H1 (cell line): ENCODE data around the gene ADARB2. TPM values are rescaled to one million over a fixed set of nuclear protein-coding genes. Genes with fewer than 3 reads are reported as not detected.

Experiments used
- CTCF ChIA-PET: fragments of 300-600 bp; sonication (Branson Sonifier 250); formaldehyde crosslinking; loops from one replicate; lab custom pipeline; 2021; ENCODE audit not compliant: partially characterized antibody; lab: Charles Lee
- POLR2A ChIA-PET: fragments of 300-600 bp; sonication (Branson Sonifier 250); formaldehyde crosslinking; loops from one replicate; lab custom pipeline; 2021; ENCODE audit warnings: inconsistent platforms; ENCODE audit not compliant: partially characterized antibody; lab: Charles Lee
- DNase-seq, 2 experiments: peaks; one replicate each; pipeline versions ENCODE4 v3.0.0 to v3.0.0-alpha.2; 2010 to 2022; ENCODE audit warnings: low spot score in 2 of 2, low read depth in 1 of 2, mixed read lengths in 1 of 2
- FAIRE-seq: peaks from 2 replicates; lab custom pipeline; 2011; peaks lifted over from hg19 to GRCh38; lab: Jason Lieb, UNC
- H2AFZ ChIP-seq: 2 replicates; pipeline ENCODE4 v1.8.1; 2012; ENCODE audit warnings: low read length, inconsistent platforms
- H2AK5ac ChIP-seq: 2 replicates; pipeline ENCODE4 v1.6.1; 2013; ENCODE audit warnings: low read depth, low read length
- H2BK120ac ChIP-seq: replicated peaks from 2 replicates; pipeline ENCODE3; 2013; ENCODE audit warnings: low read depth, low read length, inconsistent platforms
- H2BK12ac ChIP-seq: 2 replicates; pipeline ENCODE4 v1.6.1; 2013; ENCODE audit warnings: low read depth, low read length
- H2BK15ac ChIP-seq: 2 replicates; pipeline ENCODE4 v1.6.1; 2013; ENCODE audit warnings: low read length
- H2BK20ac ChIP-seq: 2 replicates; pipeline ENCODE4 v1.6.1; 2013; ENCODE audit warnings: low read length
- H2BK5ac ChIP-seq: 2 replicates; pipeline ENCODE4 v1.6.1; 2013; ENCODE audit warnings: low read depth, low read length
- H3K14ac ChIP-seq: 2 replicates; pipeline ENCODE4 v1.6.1; 2013; ENCODE audit warnings: inconsistent platforms; ENCODE audit not compliant: insufficient read length
- H3K18ac ChIP-seq: 2 replicates; pipeline ENCODE4 v1.6.1; 2013; ENCODE audit warnings: low read length; ENCODE audit errors: extremely low read depth
- H3K23ac ChIP-seq: 2 replicates; pipeline ENCODE4 v1.6.1; 2013; ENCODE audit warnings: inconsistent platforms; ENCODE audit not compliant: insufficient read length
- H3K23me2 ChIP-seq: 2 replicates; pipeline ENCODE4 v1.6.1; 2013; ENCODE audit warnings: low read depth, low read length
- H3K27ac ChIP-seq: 2 replicates; pipeline ENCODE4 v1.6.1; 2011; ENCODE audit warnings: low read depth, low read length, inconsistent platforms
- H3K27me3 ChIP-seq, 4 experiments: replicated peaks in 1 of 4; 1 replicate in 1 of 4; 2 replicates in 3 of 4; pipeline versions ENCODE4 v1.6.1 to v1.8.1; 2011 to 2013; ENCODE audit warnings: low read length in 3 of 4, mild to moderate bottlenecking in 3 of 4, inconsistent platforms in 2 of 4, mixed read lengths in 2 of 4, moderate library complexity in 1 of 4; ENCODE audit not compliant: control insufficient read depth in 3 of 4, insufficient read depth in 3 of 4; ENCODE audit errors: extremely low read depth in 1 of 4
- H3K36me3 ChIP-seq, 4 experiments: 2 replicates each; pipeline versions ENCODE4 v1.6.1 to v1.8.1; 2011 to 2013; ENCODE audit warnings: mild to moderate bottlenecking in 4 of 4, low read length in 3 of 4, moderate library complexity in 2 of 4, control low read depth in 1 of 4, inconsistent platforms in 1 of 4; ENCODE audit not compliant: insufficient read depth in 4 of 4, control insufficient read depth in 2 of 4
- H3K4ac ChIP-seq: replicated peaks from 2 replicates; pipeline ENCODE3; 2013; ENCODE audit warnings: low read length, low read depth, mixed read lengths, inconsistent platforms; ENCODE audit not compliant: insufficient read length
- H3K4me1 ChIP-seq, 4 experiments: replicated peaks in 1 of 4; 1 replicate in 1 of 4; 2 replicates in 3 of 4; pipeline versions ENCODE4 v1.6.1 to v1.8.1; 2011 to 2013; ENCODE audit warnings: low read length in 3 of 4, inconsistent platforms in 2 of 4, mixed read lengths in 1 of 4; ENCODE audit not compliant: insufficient read depth in 4 of 4, control insufficient read depth in 3 of 4
- H3K4me2 ChIP-seq, 2 experiments: 2 replicates each; pipeline versions ENCODE4 v1.6.1 to v1.8.1; 2011 to 2013; ENCODE audit warnings: low read depth in 2 of 2, low read length in 2 of 2, control low read depth in 1 of 2, inconsistent platforms in 1 of 2, mild to moderate bottlenecking in 1 of 2; ENCODE audit not compliant: insufficient read depth in 1 of 2
- H3K4me3 ChIP-seq, 4 experiments: fragments of 200-600, 300-600 bp in 1 of 4; sonication (generic), shearing (Covaris generic), sonication (Bioruptor Twin) in 1 of 4; 2 replicates each; pipeline versions ENCODE4 v1.5.1 to v1.8.1; 2011 to 2016; ENCODE audit warnings: low read length in 4 of 4, low read depth in 3 of 4, control low read depth in 2 of 4, inconsistent platforms in 2 of 4, mild to moderate bottlenecking in 2 of 4, mixed read lengths in 1 of 4, moderate library complexity in 1 of 4; ENCODE audit not compliant: insufficient read depth in 2 of 4; ENCODE audit errors: extremely low read depth in 1 of 4
- H3K56ac ChIP-seq: replicated peaks from 2 replicates; pipeline ENCODE3; 2013; ENCODE audit warnings: low read depth, mild to moderate bottlenecking, mixed read lengths, low read length, inconsistent platforms; ENCODE audit not compliant: insufficient read length
- H3K79me1 ChIP-seq: 2 replicates; pipeline ENCODE4 v1.6.1; 2013; ENCODE audit warnings: low read depth, low read length, control low read depth
- H3K79me2 ChIP-seq, 2 experiments: 2 replicates each; pipeline versions ENCODE4 v1.6.1 to v1.8.1; 2012 to 2013; ENCODE audit warnings: low read length in 2 of 2, mild to moderate bottlenecking in 2 of 2, inconsistent platforms in 1 of 2; ENCODE audit not compliant: insufficient read depth in 2 of 2, control insufficient read depth in 1 of 2
- H3K9ac ChIP-seq, 4 experiments: replicated peaks in 1 of 4; 1 replicate in 1 of 4; 2 replicates in 3 of 4; pipeline versions ENCODE4 v1.6.1 to v1.8.1; 2011 to 2013; ENCODE audit warnings: low read depth in 3 of 4, low read length in 3 of 4, control low read depth in 2 of 4, mild to moderate bottlenecking in 2 of 4, moderate library complexity in 2 of 4, inconsistent platforms in 1 of 4; ENCODE audit errors: extremely low read depth in 1 of 4
- H3K9me3 ChIP-seq, 2 experiments: 2 replicates each; pipeline versions ENCODE4 v1.6.1 to v1.8.1; 2012 to 2013; ENCODE audit warnings: mild to moderate bottlenecking in 2 of 2, moderate library complexity in 2 of 2, control low read depth in 1 of 2, inconsistent platforms in 1 of 2, low read depth in 1 of 2, low read length in 1 of 2, mixed read lengths in 1 of 2; ENCODE audit not compliant: insufficient read depth in 2 of 2
- H4K20me1 ChIP-seq, 2 experiments: replicated peaks in 1 of 2; 2 replicates each; pipeline versions ENCODE3 to v1.8.1; 2011 to 2013; ENCODE audit warnings: inconsistent platforms in 2 of 2, low read length in 2 of 2, mild to moderate bottlenecking in 1 of 2; ENCODE audit not compliant: insufficient read depth in 2 of 2, control insufficient read depth in 1 of 2
- H4K5ac ChIP-seq: 2 replicates; pipeline ENCODE4 v1.6.1; 2013; ENCODE audit warnings: low read length, low read depth, mixed read lengths, inconsistent platforms; ENCODE audit not compliant: insufficient read length
- H4K8ac ChIP-seq: 2 replicates; pipeline ENCODE4 v1.8.0; 2013; ENCODE audit warnings: mild to moderate bottlenecking, moderate library complexity, low read length, inconsistent platforms; ENCODE audit not compliant: insufficient read depth; ENCODE audit errors: extremely low read depth
- H4K91ac ChIP-seq: replicated peaks from 2 replicates; pipeline ENCODE3; 2013; ENCODE audit warnings: low read length, mixed read lengths, inconsistent platforms; ENCODE audit not compliant: insufficient read length
- KDM5A ChIP-seq: fragments of 200-600 bp; IDR thresholded peaks from 2 replicates; pipeline ENCODE4 v1.7.1; 2012; ENCODE audit warnings: mild to moderate bottlenecking, low read length, inconsistent platforms, mixed read lengths
- MAFK ChIP-seq: IDR thresholded peaks from 2 replicates; pipeline ENCODE4 v1.6.1; 2012; ENCODE audit warnings: low read depth, mild to moderate bottlenecking, improper control_type of control experiment, low read length
- WGBS, 2 experiments: shearing (Covaris generic) in 1 of 2; methylation state at CpG; one replicate each; pipeline versions ENCODE4 v1.1.6 to v1.1.7; 2013 to 2015; ENCODE audit warnings: low lambda C conversion rate in 2 of 2, mixed read lengths in 2 of 2, inconsistent platforms in 1 of 2, low coverage in 1 of 2, missing lambda C conversion rate in 1 of 2; ENCODE audit not compliant: insufficient replicate concordance in 2 of 2, insufficient coverage in 1 of 2, insufficient read length in 1 of 2; ENCODE audit errors: extremely low coverage in 1 of 2, missing lambda C conversion rate in 1 of 2; 5-methylcytosine and 5-hydroxymethylcytosine counted together
- polyA plus RNA-seq, 7 experiments: library from polyadenylated mRNA; depleted of rRNA in 3 of 7; stranded (reverse) in 5 of 7; unstranded in 2 of 7; fragments of >200 nt in 5 of 7; fragments of 200-250 nt in 2 of 7; gene quantifications; 1 replicate in 5 of 7; 2 replicates in 1 of 7; 4 replicates in 1 of 7; pipeline versions ENCODE4 v1.2.1 to v1.2.3, GENCODE V29; 2011 to 2013; ENCODE audit warnings: missing spikeins in 2 of 7, mixed read lengths in 2 of 7
- total RNA-seq: library from RNA; stranded (reverse); fragmentation: NEBNext Ultra II Directional; extraction: Animal tissue kit (Norgen Biotek cat#: 25700); gene quantifications from 2 replicates; pipeline ENCODE4 v1.2.1, GENCODE V29; 2021

Gene ADARB2
- total and polyA plus RNA-seq, 2 of the 8 experiments (the other 6 are each of a cell fraction or from before 2014, with no cell fraction given) = 2.2 to 2.8 TPM

- H4K5ac ChIP-seq = no peak overlapping the region
- no peak overlapping the region for H3K18ac ChIP-seq
- no peaks in the 10 kb centered on the region for H3K36me3 ChIP-seq
- H4K20me1 ChIP-seq = no peaks in the 10 kb centered on the region
- H2AK5ac ChIP-seq = no peak overlapping the region
- H2BK15ac ChIP-seq = no peak overlapping the region
- no peak overlapping the region for H2BK120ac ChIP-seq
- no peak overlapping the region for H2BK20ac ChIP-seq
- no peak overlapping the region for H3K14ac ChIP-seq
- no peaks in the 10 kb centered on the region for H3K23me2 ChIP-seq
- no peaks in the 10 kb centered on the region for H3K79me1 ChIP-seq
- no peaks in the 10 kb centered on the region for H3K79me2 ChIP-seq
- no peak overlapping the region for H4K91ac ChIP-seq
- H3K9ac ChIP-seq = no peak overlapping the region
- H3K4me2 ChIP-seq = no peak overlapping the region
- no peaks in the 10 kb centered on the region for H3K27me3 ChIP-seq
- ChIA-PET POLR2A (no interaction called here), CTCF (no interaction called here)
- H3K9me3 ChIP-seq = no peaks in the 10 kb centered on the region
- H3K4me3 ChIP-seq = no peak overlapping the region
- no peak for DNase-seq
- H2BK5ac ChIP-seq = no peak overlapping the region
- H3K4ac ChIP-seq = no peak overlapping the region
- no peak overlapping the region for H3K23ac ChIP-seq
- no peak for FAIRE-seq
- H2AFZ ChIP-seq = no peak overlapping the region
- WGBS, 2 experiments = 82% methylated on average over 1 of the region's 1 CpG; no CpG with 5 or more reads in 1 of the 2 experiments
- H3K4me1 ChIP-seq = no peaks in the 10 kb centered on the region
- no peak overlapping the region for H2BK12ac ChIP-seq
- TF ChIP-seq KDM5A = no peak
- TF ChIP-seq MAFK = no peak
- H3K56ac ChIP-seq = no peak overlapping the region
- no peak overlapping the region for H3K27ac ChIP-seq
- no peak overlapping the region for H4K8ac ChIP-seq
Observed at GRCh38 chr10:1138529-1138928, 598.8 kb downstream of the ADARB2 start.
